Stomach (tissue), 4 donors: ENCODE measurements around the gene ARAF.

ENCODE experiments used
- EP300 ChIP-seq: sonication (generic); formaldehyde crosslinking; IDR thresholded peaks from one replicate; pipeline ENCODE4 v1.6.1; 2017; ENCODE audit warnings: antibody characterized with exemption
- POLR2A ChIP-seq, 4 donors: fragments of 450-650 bp; IDR thresholded peaks; one replicate each; pipeline ENCODE4 v1.6.1; 2016; ENCODE audit warnings: antibody characterized with exemption in 4 of 4, control low read depth in 2 of 4, mild to moderate bottlenecking in 1 of 4, moderate library complexity in 1 of 4
- TF ChIP-seq, protein P1 (sequence below), 7 experiments: fragments of 450-650 bp in 4 of 7; fragments of 200-600 bp in 3 of 7; sonication (generic) in 3 of 7; IDR thresholded peaks; one replicate each; pipeline ENCODE4 v1.5.1; 2016 to 2019; ENCODE audit warnings: antibody characterized with exemption in 7 of 7, control low read depth in 2 of 7, mild to moderate bottlenecking in 1 of 7

DNA sequence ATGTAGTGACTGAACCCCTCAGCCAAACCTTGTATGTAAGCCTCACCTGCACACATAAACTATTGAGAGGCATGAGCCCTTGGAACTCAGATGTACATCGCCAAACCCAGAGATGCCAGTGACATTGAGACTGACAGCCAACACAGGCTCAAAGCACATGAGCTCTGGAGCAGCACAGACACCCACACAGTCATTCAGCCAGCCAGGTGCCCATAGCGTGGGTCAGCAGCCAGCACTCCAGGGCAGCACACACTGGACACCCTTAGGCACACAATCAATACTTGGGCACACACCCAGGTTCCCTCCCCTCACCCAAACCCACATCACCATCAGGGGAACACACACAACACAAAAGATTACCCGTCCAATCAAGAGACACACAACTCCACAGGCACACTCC is 16.9 kb downstream of the ARAF start:
- TF ChIP-seq, protein P1, sequence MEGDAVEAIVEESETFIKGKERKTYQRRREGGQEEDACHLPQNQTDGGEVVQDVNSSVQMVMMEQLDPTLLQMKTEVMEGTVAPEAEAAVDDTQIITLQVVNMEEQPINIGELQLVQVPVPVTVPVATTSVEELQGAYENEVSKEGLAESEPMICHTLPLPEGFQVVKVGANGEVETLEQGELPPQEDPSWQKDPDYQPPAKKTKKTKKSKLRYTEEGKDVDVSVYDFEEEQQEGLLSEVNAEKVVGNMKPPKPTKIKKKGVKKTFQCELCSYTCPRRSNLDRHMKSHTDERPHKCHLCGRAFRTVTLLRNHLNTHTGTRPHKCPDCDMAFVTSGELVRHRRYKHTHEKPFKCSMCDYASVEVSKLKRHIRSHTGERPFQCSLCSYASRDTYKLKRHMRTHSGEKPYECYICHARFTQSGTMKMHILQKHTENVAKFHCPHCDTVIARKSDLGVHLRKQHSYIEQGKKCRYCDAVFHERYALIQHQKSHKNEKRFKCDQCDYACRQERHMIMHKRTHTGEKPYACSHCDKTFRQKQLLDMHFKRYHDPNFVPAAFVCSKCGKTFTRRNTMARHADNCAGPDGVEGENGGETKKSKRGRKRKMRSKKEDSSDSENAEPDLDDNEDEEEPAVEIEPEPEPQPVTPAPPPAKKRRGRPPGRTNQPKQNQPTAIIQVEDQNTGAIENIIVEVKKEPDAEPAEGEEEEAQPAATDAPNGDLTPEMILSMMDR (IDR thresholded peaks at IDR 0.05) = no peak
- TF ChIP-seq POLR2A (IDR thresholded peaks at IDR 0.05) (no peak), EP300 (no peak)
